GM21526 (cell line): ENCODE results near the gene MUS81.
"Not testable (repeated sequence)": the region's sequence is repeated elsewhere in the genome, so short reads cannot be mapped to it uniquely, and the experiment has no call there.

Experiments used
- ATAC-seq: cut with Tn5 transposase; IDR thresholded peaks from one replicate; pipeline ENCODE4 v1.9.1; 2021; ENCODE audit warnings: moderate library complexity; ENCODE audit not compliant: unreplicated experiment, low FRiP score

MUS81 gene

GRCh38 chr11:65860278-65861164 lies at the start of gene MUS81:
TSS of gene MUS81 (plus strand) at chr11:65860433. CDS start at chr11:65860754, 321 bp downstream.
- no peak for ATAC-seq

GRCh38 chr11:65811764-65812475 lies 48.3 kb upstream of the MUS81 start:
- no peak for ATAC-seq

- ATAC-seq = no peak
Observed at GRCh38 chr11:65814131-65814985, 45.9 kb upstream of the MUS81 start.

- ATAC-seq = no peak
Observed at GRCh38 chr11:65814986-65815565, 45.2 kb upstream of the MUS81 start.

- ATAC-seq = no peak
Observed at GRCh38 chr11:65816696-65817095, 43.5 kb upstream of the MUS81 start.

DNA sequence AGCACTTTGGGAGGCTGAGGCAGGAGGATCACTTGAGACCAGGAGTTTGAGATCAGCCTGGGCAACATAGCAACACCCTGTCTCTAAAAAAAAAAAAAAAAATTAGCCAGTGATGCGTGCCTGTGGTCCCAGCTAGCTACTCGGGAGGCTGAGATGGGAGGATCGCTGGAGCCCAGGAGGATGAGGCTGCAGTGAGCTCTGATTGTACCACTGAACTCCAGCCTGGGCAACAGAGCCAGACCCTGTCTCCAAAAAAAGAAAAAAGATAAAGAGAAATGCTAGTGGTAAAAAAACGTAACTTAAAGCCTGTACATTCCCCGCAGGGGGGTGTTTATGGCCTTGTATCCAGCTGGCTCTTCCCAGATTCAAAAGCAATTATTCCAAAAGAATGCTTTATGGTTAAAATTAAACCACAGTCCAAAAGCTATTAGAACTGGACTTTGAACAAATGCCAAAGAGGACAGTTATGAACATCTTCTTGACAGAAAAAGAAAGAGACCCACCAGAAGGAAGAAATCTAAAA lies 42.9 kb upstream of the MUS81 start:
- ATAC-seq = no peak

DNA sequence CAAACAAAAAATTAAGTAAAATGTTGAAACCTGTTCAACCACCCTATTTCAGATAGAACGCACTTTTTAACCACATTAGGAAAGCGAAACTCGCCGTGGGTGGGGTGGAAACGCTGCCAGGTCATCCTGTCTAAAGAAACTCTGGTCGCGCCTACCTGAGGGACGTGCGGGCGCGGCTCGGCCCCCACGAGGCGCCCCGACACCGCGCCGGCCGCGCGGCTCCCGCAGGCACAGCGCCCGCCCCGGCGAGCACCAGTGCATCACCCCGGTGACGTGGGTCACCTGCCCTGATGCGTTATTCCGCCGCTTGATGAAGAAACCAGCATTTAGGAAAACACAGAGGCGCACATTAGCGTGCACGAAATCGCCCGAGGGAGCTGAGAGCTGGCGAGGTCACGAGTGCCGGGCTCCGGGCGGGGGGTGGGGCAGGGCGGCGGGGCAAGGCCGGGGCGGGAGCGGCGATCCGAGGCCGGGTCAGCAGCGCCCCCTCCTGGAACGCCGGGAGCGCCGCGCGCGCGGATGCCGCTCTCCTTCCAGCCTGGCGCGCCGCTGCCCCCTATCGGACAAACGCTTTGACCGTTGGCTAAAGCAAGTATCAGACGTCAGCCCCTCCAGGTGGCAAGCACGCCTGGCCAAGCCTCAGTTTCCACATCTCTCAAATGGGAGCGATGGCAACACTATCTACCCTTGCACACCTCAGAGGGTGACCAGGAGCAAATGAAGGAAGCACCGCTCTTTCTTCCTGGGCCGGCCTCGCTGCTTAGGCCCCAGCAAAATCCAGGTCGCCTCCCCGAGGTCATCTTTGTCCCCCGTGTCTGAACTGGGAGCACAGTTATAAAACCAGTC lies 42.2 kb upstream of the MUS81 start:
- peak; percentile 63 for ATAC-seq

GRCh38 chr11:65821107-65821506 lies 39.1 kb upstream of the MUS81 start:
- ATAC-seq = no peak

DNA sequence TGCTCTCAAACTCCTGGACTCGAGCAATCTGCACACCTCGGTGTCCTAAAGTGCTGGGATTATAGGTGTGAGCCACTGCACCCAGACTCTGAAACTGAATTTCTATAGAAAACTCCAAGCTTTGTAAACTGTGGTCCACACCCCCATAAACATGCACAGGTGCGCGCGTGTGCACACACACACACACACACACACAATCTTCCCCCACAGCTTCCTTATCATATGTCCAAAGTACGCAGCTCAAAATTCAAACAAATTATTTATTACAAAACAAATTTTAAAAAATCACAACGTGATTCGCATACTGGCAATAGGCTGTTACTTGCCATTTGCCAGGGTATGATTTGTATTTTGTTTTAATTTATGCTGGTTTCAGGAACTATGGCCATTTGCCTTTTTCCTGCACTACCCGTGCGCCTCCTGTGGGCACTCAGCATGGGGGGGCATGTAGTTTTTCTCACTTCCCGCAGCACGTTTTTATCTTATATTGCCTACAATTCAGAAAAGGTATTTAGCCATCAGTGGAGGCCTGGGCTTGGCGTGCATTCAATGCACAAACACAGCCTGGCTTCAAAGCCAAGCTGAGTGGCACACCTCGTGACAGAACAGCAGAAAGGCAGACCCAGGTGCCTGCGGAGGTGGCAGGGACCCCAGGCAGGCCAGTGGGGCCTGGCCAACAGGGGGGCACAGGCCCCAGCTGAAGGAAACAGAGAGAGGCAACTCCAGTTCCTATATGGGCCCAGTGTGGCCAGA lies 37.3 kb upstream of the MUS81 start:
- no peak for ATAC-seq

DNA sequence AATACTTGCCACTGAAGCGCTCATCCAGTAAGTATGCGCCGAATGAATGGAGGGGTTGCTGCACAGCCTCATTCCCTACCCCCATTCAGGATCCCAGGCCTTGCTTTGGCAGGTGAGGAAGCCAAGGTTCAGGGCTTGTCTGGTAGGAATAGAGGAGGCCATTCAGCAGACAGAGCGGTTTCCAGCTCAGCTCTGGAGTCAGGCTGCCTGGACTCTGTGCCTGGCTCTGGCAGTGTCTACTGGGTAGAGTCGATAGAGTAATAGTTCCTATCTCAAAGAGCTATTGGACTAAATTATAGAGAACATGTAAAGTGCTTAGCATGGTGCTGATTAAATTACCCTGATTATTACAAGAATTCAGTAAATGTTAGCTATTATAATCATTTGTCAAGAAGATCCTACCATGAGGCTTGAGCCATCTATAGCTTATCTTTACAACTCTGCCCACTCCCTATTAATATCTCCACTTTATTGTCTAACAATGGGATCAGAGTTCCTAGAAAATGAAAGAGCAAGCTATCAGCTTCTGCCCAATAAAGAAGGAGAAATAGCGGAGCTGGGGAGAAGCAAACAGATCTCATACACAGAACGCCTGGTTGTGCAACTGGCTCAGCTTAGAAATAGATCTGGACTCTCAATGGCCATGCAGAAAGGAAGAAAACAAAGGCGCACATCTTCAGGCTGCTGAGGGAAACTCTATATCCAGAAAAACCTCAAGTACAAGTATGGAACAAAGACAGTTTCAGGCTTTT lies 33.1 kb upstream of the MUS81 start:
- no peak for ATAC-seq

GRCh38 chr11:65829459-65829858 lies 30.8 kb upstream of the MUS81 start:
- no peak for ATAC-seq

- ATAC-seq = not testable (repeated sequence)
Observed at GRCh38 chr11:65832231-65832630, 28.0 kb upstream of the MUS81 start.

DNA sequence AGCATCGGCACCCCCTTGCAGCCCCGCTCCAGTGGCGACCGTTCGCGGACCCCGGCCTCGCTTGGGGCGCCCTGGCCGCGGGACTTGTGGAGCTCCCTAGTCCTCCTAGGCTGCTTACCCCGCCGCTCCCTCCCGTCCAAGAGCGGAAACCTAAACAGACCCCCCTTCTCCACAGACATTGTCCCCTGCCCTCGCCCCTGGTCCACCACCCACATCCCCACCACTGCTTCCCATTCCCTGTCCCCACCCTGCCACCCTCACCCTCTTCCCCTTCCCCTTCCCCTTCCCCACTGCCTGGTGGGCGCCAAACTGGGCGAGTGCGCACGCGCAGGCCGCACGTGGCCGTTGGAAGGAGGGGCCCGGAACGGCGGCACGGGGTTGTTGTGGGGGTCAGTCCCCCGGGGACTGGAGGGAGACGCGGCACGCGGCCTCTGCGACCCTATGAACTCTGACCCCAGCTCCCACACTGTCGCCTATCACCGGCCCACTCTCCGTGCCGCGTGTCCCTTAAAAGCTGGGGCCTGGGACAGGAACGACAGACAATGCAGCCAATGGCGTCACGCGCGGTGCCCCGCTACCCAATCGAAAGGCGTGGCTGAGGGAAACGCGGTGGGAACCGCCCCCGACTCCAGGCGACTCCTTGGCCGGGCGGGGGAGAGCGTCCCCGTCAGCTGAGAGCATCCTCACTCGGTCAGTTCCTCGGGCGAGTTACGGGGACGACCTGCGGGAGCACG lies 26.8 kb upstream of the MUS81 start, which contains the start of gene SNX32:
SNX32 (plus strand) TSS at position 667 of the 734 bp plus-strand sequence. CDS start 103 bp downstream, outside the sequence.
- ATAC-seq = peak; percentile 76

- ATAC-seq = no peak
Observed at GRCh38 chr11:65834202-65834601, 26.0 kb upstream of the MUS81 start.

- ATAC-seq = no peak
Observed at GRCh38 chr11:65842144-65842543, 18.1 kb upstream of the MUS81 start.

GRCh38 chr11:65843811-65844210 lies 16.4 kb upstream of the MUS81 start:
- no peak for ATAC-seq

DNA sequence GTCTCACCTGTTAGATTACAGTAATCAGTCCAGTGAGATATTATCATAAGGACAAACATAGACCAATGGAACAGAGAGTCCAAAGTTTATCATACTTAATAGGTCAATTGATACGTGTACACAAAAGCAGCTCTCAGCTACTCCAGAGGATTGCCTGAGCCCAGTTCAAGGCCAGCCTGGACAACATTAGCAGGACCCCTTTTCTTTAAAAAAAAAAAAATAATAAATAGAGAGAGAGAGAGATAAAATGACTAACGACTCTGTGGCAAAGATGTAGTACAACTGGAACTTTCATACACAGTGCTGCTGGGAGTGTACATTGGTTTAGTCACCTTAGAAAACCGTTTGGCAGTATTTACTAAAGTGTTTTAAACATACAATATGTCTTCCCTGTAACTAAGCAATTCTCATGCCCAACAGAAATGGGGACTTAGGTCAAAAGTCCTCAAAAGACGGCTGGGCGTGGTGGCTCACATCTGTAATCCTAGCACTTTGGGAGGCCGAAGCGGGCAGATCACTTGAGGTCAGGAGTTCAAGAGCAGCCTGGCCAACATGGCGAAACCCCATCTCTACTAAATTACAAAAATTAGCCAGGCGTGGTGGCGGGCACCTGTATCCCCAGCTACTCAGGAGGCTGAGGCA lies 15.9 kb upstream of the MUS81 start:
- ATAC-seq = no peak
